GM20000 (cell line): Measurements from ENCODE around the gene IL17B.
"Not testable (repeated sequence)": the region's sequence is repeated elsewhere in the genome, so short reads cannot be mapped to it uniquely, and the experiment has no call there.

Source experiments
- DNase-seq: peaks from one replicate; pipeline ENCODE4 v3.0.0; 2012; ENCODE audit warnings: low spot score
- CTCF ChIP-seq: IDR thresholded peaks from 2 replicates; pipeline ENCODE4 v1.5.1; 2012; ENCODE audit warnings: mild to moderate bottlenecking, control low read depth; ENCODE audit errors: extremely low read depth, missing control alignments

Gene IL17B

GRCh38 chr5:149397530-149397929 lies 18.4 kb upstream of the IL17B start:
- TF ChIP-seq CTCF: no peak
- no peak for DNase-seq

GRCh38 chr5:149394996-149395395 lies 15.9 kb upstream of the IL17B start:
- DNase-seq: not testable (repeated sequence)

- DNase-seq: no peak
- no peak for TF ChIP-seq CTCF
Measured at GRCh38 chr5:149392718-149393117, 13.6 kb upstream of the IL17B start.

GRCh38 chr5:149391524-149391923 lies 12.4 kb upstream of the IL17B start:
- no peak for DNase-seq
- TF ChIP-seq CTCF: no peak

GRCh38 chr5:149391076-149391475 lies 12.0 kb upstream of the IL17B start:
- DNase-seq: not testable (repeated sequence)

- DNase-seq: no peak
- no peak for TF ChIP-seq CTCF
Measured at GRCh38 chr5:149389552-149390495, 10.7 kb upstream of the IL17B start.

GRCh38 chr5:149388498-149389190 lies 9.6 kb upstream of the IL17B start:
- DNase-seq: no peak
- TF ChIP-seq CTCF: no peak

- no peak for TF ChIP-seq CTCF
- DNase-seq: no peak
Measured at GRCh38 chr5:149387982-149388381, 8.9 kb upstream of the IL17B start.
